Activated gamma-delta T cell treated with Interleukin-2 at 50 U/mL for 16 hours (primary cell): ENCODE results near the gene NKAIN4.

Experiments
- DNase-seq: peaks from one replicate; pipeline ENCODE4 v3.0.0-alpha.2; 2020

NKAIN4 gene

DNA sequence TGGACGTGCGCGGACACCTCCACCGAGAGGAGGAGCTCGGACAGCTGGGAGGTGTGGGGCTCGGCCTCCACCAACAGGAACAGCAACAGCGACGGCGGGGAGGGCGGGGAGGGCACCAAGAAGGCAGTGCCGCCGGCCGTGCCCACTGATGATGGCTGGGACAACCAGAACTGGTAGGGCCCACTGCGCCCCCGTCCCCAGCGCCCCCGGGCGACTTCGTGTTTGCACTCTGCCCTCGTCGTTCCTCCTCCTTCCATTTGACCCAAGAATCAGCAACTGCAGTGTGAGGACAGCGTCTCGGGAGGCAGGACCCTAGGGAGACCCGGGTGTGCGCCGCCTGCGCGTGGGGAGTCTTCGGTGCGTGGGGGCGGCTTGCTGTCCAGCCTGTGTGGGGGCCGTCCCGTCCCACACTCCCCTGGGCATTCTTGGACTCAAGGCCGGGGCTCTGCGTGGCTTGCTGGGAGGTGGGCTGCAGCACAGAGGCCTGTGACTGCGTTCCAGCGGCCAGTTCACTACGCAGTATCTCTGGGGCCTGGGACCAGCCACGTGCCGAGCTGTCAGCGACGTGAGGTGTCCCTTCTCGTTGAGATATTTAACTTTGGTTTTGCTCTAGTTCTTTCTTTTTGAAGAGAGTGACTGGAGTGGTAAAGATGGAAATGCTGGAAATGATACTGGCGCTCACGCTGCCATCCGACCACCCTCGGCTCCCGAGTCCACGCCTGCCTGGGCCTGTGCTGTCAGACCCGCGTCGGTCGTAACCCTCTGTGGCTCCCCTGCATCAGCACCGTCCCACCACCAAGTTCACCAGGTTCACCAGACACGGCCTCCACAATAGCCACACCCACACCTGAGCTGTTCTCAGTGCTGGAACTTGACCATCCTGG lies 33.7 kb upstream of the NKAIN4 start:
- DNase-seq = no peak

GRCh38 chr20:63286781-63287696 lies 32.8 kb upstream of the NKAIN4 start:
- DNase-seq = no peak

DNA sequence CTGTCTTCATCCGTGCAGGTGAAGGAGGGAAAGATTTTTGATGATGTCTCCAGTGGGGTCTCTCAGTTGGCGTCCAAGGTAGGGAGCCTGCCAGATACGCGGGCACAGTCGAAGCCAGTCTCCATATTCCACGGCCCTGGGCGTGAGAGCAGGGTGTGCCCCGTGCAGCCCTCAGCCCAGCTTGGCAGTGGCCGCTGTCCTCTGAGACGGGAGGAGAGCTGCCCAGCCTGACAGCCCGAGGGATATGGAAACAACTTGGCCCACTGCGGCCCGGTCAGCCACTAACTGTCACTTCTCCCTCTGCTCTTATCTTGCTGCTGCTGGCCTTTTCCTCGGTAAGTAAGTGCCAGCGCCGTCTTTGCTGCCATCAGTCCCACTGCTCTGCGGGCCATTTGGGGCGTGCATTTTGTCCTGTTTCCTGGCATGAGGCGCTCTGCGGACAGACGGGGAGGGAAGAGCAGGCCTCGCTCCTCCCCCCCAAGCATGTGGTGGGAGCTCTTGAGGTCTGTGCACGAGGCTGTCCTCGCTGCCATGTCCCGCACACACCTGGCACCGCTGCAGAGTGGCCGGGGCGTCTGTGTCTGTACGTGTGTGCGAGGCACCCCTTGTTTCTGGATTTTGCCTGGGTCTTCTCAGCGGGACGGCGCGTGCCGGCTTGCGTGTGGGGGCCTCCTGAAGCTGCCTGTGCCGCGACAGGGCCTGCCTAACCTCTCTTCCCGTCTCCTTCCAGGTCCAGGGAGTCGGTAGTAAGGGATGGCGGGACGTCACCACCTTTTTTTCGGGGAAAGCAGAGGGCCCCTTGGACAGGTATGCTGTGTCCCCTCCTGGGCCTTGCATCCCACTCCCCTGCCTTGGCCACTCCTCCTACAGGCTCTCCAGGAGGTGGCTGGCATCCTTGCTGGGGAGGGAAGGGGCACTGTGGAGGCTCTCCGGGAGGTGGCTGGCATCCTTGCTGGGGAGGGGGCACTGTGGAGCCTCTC lies 31.7 kb upstream of the NKAIN4 start:
- DNase-seq = no peak

DNA sequence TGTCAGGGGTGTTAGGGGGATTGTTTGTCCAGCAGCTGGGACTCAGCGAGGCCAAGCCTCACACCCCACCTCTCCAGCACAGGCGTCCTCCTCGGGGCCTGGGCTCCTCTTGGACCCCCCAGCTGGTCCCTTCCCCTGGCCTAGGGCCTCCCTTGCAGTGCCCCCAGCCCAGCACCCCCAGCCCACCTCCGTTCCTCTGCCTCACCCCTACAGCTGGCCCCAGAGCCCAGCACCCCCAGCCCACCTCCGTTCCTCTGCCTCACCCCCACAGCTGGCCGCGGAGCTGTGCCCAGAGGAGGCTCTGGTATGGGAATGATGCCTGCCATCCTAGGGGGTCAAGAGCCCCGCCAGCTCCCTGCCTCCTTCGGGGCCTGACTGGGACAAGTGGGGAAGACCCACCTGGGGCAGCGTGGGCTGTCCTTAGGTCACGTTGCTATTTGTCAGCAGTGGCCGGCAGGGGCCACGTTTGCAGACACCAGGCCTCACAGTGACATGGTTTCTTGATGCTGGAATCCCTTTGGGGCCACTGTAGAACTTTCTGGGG lies 30.8 kb upstream of the NKAIN4 start:
- DNase-seq = no peak

- no peak for DNase-seq
Observed at GRCh38 chr20:63284544-63284949, 30.3 kb upstream of the NKAIN4 start.

DNA sequence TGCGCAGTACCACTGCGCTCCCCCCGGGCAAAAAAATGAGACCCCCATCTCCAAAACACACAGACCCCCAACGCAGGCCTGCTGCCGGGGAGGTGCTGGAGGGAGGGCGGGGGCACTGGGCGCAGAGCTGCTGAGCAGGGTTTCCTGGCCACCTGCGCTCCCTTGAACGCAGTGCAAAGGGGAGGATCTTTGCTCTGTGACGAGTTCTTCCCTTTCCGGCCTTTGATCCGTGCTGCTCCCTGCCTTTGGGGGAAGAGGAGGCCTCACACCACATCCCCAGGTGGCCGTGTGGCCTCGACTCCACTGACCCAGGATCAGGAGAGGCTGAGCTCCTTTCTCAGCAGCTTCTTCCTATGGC lies 29.8 kb upstream of the NKAIN4 start:
- no peak for DNase-seq

DNA sequence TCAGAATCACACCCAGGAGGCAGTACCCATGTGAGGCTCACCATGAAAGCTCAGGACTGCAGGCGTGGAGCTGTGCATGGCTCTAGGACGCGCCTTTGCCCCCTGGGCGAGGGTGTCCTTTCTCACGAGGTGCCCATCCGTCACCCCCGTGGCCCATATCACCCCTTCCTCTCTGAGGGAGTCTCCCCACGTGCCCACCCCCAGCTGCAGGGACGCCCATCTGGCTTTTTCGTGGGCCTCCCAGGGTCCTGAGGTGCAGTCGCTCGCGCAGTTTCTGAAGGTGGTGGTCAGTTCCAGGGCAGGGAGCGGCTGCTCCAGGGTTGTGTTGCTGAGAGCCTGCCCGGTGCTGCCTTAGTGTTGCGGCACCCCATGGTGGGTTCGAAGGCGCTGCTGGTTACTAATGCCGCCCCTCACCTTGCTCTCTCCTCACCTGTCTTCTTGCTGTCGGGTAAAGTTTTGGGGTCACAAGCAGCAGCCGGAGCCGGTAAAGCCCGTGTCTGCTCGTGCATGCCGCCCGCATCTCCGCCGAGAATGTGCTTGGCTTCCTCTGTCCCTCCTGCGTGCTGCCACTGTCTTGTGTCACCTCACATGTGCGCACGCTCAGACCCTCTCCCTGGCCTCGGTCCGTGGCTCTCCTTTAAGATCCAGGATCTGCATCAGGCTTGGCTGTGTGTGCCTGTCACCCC lies 29.3 kb upstream of the NKAIN4 start:
- DNase-seq = no peak

DNA sequence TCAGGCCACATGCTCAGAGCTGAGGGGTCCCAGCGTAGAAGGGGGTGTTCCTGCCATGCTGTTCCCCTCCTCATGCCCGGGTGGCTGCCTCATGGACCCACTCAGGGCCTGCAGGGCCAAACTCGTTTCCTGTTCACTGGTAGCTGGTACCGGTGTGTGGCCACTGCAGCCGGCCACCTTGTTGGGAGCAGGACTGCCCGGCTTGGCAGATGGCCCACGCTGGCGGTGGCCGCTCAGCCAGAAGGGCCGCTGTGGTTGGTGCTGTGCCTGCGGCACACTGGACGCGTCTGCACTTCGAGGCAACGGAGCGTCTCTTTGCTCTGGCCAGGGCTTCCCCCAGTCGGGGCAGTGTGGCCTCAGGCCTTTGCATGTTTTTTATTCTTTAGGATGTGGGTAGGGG lies 28.7 kb upstream of the NKAIN4 start:
- DNase-seq = no peak

DNA sequence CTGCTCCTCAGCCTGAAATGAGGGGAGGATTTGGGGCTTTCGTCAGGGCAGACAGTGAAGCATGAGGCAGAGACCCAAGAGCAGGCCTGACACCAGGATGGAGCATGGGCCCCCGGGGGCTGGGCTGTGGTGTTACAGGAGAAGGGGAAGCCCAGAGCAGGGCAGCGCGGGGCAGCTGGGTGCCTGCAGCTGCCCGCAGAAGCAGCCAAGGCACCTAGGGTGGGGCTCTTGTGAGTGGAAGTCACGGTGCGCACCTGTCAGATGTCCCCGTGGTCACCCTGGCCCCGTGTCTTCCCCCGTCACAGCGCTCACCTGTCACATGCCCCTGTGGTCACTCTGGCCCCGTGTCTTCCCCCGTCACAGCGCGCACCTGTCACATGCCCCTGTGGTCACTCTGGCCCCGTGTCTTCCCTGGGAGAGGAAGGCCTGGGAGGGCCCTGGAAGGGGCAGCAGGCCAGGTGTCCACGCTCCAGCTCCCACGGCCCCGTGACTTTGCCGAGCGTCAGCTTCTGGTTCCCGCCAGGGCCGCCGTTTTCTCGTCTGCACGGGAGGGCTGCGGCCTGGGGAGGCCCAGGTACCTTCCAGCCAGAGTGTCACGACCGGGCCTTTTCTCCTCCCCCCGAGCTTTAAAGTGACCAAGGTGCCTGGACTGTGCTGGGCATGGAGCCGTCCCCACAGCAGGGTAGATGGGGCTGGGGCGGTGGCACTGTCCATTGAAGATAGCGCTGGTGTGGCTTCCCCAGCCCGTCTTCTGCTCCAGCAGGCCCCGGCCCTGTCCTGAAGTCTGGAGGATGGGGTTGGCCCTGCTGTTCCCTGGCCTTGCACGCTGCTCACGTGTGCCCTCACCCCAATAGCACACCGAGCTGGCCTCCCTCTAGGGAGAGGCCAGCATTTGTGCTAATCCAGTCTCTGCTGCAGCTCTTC lies 27.7 kb upstream of the NKAIN4 start:
- DNase-seq = no peak

DNA sequence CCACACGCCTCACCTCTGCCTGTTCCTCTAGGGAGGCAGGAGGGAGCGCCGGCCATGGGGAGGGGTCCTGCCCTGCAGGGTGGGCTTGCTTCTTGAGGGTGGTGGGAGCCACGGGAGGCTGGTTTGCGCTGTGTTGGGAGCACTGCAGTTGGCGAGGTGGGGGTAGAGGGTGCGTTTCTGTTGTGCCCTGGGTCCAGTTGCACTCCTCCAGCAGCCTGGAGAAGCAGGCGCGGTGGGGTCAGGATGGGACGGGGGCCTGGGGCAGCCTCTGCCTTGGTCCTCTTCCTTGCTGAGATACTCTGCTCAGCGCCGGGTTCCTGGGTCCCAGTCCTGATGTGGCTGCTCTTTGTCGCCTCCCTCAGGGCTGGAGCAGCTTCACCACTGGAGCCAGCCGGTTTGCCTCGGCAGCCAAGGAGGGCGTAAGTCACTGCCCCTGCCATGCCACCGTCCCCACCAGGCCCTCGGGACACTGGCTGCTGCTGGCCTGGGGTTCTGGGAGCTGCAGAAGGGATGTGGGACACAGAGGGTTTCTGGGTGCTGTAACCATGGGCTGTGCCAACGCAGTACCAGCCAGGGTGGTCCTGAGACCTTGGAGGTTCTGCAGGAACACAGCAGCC lies 26.8 kb upstream of the NKAIN4 start:
- no peak for DNase-seq

DNA sequence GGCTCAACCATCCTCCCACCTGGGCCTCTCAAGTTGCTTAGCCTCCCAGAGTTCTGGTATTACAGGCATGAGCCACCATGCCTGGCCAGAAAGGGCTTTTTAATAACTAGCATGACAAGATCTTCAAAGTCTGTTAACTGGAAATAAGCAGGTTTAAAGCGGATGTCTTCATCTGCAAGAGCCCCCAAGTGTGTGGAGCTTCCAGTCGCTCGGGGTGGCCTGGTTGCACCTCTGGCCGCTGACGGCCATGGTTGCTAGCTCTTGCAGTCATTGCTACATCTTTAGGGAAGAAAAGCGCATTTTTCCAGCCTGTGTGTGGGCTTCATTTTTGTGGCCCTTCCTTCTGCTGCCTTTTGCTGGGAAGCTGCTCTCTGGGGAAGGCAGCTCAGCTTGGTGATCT lies 26.1 kb upstream of the NKAIN4 start:
- no peak for DNase-seq

GRCh38 chr20:63279931-63280330 lies 25.7 kb upstream of the NKAIN4 start:
- no peak for DNase-seq

GRCh38 chr20:63278661-63279060 lies 24.4 kb upstream of the NKAIN4 start:
- no peak for DNase-seq

GRCh38 chr20:63277466-63278272 lies 23.4 kb upstream of the NKAIN4 start:
- no peak for DNase-seq

DNA sequence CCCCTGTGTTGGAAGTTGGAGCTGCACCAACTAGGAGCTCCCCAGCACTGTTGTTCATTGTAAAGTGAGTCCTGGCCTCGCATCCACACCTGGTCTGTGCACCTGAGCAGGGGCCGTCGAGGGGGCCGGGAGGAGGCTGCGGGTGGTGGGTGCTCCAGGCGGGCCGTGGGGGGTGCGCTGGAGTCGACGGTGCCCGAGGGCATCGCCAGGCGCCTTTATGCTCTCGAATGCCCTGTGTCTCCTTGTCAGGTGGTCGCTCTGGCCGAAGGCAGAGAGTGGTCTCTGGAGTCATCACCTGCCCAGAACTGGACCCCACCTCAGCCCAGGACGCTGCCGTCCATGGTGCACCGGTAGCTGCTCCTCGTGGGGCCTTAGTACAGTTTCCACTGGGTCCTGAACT lies 22.7 kb upstream of the NKAIN4 start:
- DNase-seq = no peak

GRCh38 chr20:63275825-63276224 lies 21.6 kb upstream of the NKAIN4 start:
- no peak for DNase-seq

DNA sequence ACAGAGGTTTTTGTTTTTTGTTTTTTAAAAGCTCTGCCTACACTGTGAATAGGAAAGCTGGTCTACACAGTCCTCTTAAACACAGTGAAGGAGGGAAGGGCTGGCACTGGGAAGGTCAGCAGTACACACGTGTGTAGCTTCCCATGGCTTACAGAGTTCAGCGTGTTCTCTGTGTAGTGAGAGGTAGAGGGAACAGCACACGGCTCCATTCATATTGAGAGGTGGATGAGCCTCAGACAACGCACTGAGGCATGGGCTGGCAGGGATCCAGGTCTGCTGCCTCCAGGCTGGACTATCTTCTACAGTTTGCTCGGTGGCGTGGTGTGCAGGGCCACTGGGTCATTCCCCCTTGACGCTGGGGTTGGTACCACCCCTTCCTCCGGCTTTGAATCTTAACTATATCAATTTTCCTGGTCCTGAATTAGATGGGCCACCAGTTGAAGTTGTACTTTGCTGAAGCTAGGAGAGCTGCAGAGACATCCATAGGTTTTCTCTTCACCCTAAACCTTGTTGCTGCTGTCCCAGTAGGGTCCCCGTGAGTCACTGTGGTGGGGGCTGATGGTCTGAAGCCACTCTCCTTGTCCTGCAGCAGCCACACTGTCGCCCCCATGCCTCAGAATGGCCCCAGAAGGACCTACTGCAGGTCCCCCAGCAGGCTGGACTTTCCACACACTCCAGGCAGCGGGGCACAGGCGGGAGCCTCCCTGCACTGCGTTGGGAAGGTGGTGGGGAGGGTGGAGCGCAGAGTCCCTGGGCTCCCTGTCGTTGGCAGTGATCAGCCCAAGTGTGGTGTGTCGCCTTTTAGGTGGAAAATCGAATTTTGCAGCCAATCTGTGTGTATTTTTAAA lies 20.3 kb upstream of the NKAIN4 start:
- DNase-seq = no peak

DNA sequence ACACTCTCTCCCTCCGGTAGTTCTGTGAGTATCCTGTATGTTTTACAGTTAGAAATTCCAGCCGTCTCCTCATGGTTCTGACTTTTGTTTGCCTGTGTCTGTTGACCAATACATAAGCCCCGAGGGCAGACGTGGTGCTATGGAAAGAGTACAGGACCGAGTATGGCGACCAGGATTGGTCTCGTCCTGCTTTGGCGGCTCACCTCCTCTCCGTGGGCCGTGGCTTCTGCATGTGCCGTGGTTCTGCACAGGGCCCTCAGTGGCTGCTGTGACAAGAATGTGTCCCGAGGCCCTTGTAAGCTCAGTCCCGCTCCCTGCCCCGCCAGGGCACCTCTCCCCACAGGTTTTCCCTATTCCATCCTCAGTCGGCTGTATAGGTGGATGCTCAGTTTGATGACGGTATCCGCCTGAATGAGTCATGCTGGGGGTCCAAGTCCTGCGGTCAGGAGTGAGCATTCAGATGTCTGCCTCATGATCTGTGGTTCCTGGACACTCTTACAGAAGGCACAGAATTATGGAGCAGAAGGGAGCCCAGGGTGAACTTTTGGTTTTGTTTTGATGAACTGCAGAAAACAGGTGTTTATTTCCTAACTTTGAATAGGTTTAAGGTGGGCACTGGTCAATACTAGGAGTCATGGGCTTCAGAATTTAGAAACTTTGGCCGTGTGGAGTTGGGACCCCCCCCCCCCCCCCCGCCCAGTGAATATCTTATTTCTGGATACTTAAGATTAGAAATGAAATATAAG lies 19.5 kb upstream of the NKAIN4 start:
- DNase-seq = no peak
